ENCODE measurements around the gene PCCA. TPM values are rescaled to one million over a fixed set of nuclear protein-coding genes. Genes with fewer than 3 reads are reported as not detected.
A peak's percentile ranks its signal among the peaks of the same experiment; 100 is the strongest.
"Not testable (repeated sequence)": the region's sequence is repeated elsewhere in the genome, so short reads cannot be mapped to it uniquely, and the experiment has no call there.

Gene PCCA
- total and polyA plus RNA-seq, 4 experiments from 2014 or later = 4.4 to 9.7 (median 7.4) TPM

- H3K27ac ChIP-seq (ENCODE audit: low read depth, low read length); H3K27me3 ChIP-seq (ENCODE audit: insufficient read depth, low read length); H3K4me1 ChIP-seq (ENCODE audit: insufficient read depth, low read length); intact Hi-C loops (cut with micrococcal nuclease); H3K4me3 ChIP-seq (ENCODE audit: low read length in 2 of 2); H3K27me3 Mint-ChIP-seq; POLR2A ChIA-PET (ENCODE audit: partially characterized antibody); H3K4me1 Mint-ChIP-seq; H3K27ac Mint-ChIP-seq; CTCF ChIA-PET (ENCODE audit: partially characterized antibody); H3K36me3 ChIP-seq (ENCODE audit: insufficient read depth, low read length); H3K9me3 ChIP-seq (ENCODE audit: control insufficient read depth in 1 of 2, low read length in 2 of 2); H3K9me3 Mint-ChIP-seq; DNase-seq; H3K4me3 Mint-ChIP-seq: not testable (repeated sequence)
- H3K36me3 Mint-ChIP-seq = peaks cover 8 to 22% of the 10 kb centered on the region in 2 donors
These were observed 85.6 kb downstream of the PCCA start for GRCh38 chr13:100174455-100174854.

GRCh38 chr13:100175078-100175802, 86.3 kb downstream of the PCCA start:
- H3K4me1 Mint-ChIP-seq = no peaks in the 10 kb centered on the region

GRCh38 chr13:100175803-100176182, 86.9 kb downstream of the PCCA start:
- Histone ChIP-seq H3K27me3 (ENCODE audit: insufficient read depth, low read length) (no peaks in the 10 kb centered on the region), H3K36me3 (ENCODE audit: insufficient read depth, low read length) (no peaks in the 10 kb centered on the region), H3K4me1 (ENCODE audit: insufficient read depth, low read length) (no peaks in the 10 kb centered on the region), H3K4me3 (ENCODE audit: low read length in 2 of 2) (no peak overlapping the region), H3K9me3 (ENCODE audit: control insufficient read depth in 1 of 2, low read length in 2 of 2) (no peaks in the 10 kb centered on the region), H3K27ac (ENCODE audit: low read depth, low read length) (no peak overlapping the region)
- no peak for DNase-seq
- peaks cover 0 to 4% (median 2%) of the 10 kb centered on the region in 4 donors for H3K4me1 Mint-ChIP-seq
- no peak overlapping the region for H3K4me3 Mint-ChIP-seq
- intact Hi-C loops (cut with micrococcal nuclease) = no loop called here
- H3K9me3 Mint-ChIP-seq = peaks cover 0 to 4% (median 0%) of the 10 kb centered on the region in 8 donors
- no peak overlapping the region for H3K27ac Mint-ChIP-seq
- H3K27me3 Mint-ChIP-seq = no peaks in the 10 kb centered on the region
- CTCF ChIA-PET (ENCODE audit: partially characterized antibody) = no interaction called here
- POLR2A ChIA-PET (ENCODE audit: partially characterized antibody) = no interaction called here
- H3K36me3 Mint-ChIP-seq = peaks cover 2 to 14% of the 10 kb centered on the region in 2 donors

More at GRCh38 chr13:100175078-100175802, 86.3 kb downstream of the PCCA start:
- Histone ChIP-seq H3K4me1 (ENCODE audit: insufficient read depth, low read length) (no peaks in the 10 kb centered on the region), H3K9me3 (ENCODE audit: control insufficient read depth in 1 of 2, low read length in 2 of 2) (no peaks in the 10 kb centered on the region), H3K36me3 (ENCODE audit: insufficient read depth, low read length) (no peaks in the 10 kb centered on the region), H3K27me3 (ENCODE audit: insufficient read depth, low read length) (no peaks in the 10 kb centered on the region), H3K27ac (ENCODE audit: low read depth, low read length) (no peak overlapping the region), H3K4me3 (ENCODE audit: low read length in 2 of 2) (no peak overlapping the region)
- H3K4me3 Mint-ChIP-seq = no peak overlapping the region
- H3K27me3 Mint-ChIP-seq = no peaks in the 10 kb centered on the region
- H3K27ac Mint-ChIP-seq = no peak overlapping the region
- ChIA-PET POLR2A (ENCODE audit: partially characterized antibody) (no interaction called here), CTCF (ENCODE audit: partially characterized antibody) (no interaction called here)
- intact Hi-C loops (cut with micrococcal nuclease) = no loop called here
- peaks cover 4 to 18% of the 10 kb centered on the region in 2 donors for H3K36me3 Mint-ChIP-seq
- no peak for DNase-seq
- peaks cover 0 to 4% (median 0%) of the 10 kb centered on the region in 8 donors for H3K9me3 Mint-ChIP-seq

DNA sequence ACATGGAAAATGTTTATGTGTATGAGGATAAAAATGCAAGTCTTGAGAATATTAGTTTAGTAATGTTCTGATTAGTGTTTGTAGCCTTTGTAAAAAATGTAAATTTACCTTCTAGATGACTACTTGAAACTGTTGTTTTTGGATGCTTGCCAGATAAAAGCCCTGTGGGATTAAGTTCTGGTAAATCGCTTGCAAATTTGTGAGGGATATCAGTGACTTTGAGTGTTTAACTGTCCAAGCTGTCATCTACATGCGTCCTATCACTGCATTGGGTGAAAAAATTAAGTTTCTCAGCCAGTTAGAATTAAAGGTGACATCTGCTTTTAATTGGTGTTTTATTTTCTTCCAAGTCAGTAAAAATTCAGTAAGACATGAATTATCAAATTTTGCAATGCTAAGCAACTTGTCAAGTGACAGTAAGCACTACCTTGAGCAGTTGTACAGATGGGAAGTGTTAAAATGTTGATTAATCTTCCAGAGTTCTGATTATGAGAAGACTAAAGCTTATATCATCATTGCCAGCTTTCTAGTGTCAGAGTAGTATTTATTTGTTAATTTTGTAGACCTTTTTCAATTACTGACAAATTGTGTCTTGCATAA, 88.0 kb downstream of the PCCA start:
- H3K27me3 ChIP-seq (ENCODE audit: insufficient read depth, low read length) = no peaks in the 10 kb centered on the region
- no peak overlapping the region for H3K27ac Mint-ChIP-seq
- H3K36me3 ChIP-seq (ENCODE audit: insufficient read depth, low read length) = no peaks in the 10 kb centered on the region
- H3K9me3 Mint-ChIP-seq = peaks cover 0 to 4% (median 0%) of the 10 kb centered on the region in 8 donors
- H3K36me3 Mint-ChIP-seq = peaks cover 2 to 14% of the 10 kb centered on the region in 2 donors
- no peaks in the 10 kb centered on the region for H3K9me3 ChIP-seq (ENCODE audit: control insufficient read depth in 1 of 2, low read length in 2 of 2)
- no peaks in the 10 kb centered on the region for H3K27me3 Mint-ChIP-seq
- peaks cover 1 to 8% (median 4%) of the 10 kb centered on the region in 4 donors for H3K4me1 Mint-ChIP-seq
- CTCF ChIA-PET (ENCODE audit: partially characterized antibody) = no interaction called here
- no peaks in the 10 kb centered on the region for H3K4me1 ChIP-seq (ENCODE audit: insufficient read depth, low read length)
- no peak for DNase-seq
- no peak overlapping the region for H3K4me3 Mint-ChIP-seq
- no peak overlapping the region for H3K4me3 ChIP-seq (ENCODE audit: low read length in 2 of 2)
- POLR2A ChIA-PET (ENCODE audit: partially characterized antibody) = no interaction called here
- no peak overlapping the region for H3K27ac ChIP-seq (ENCODE audit: low read depth, low read length)
- intact Hi-C loops (cut with micrococcal nuclease) = no loop called here

DNA sequence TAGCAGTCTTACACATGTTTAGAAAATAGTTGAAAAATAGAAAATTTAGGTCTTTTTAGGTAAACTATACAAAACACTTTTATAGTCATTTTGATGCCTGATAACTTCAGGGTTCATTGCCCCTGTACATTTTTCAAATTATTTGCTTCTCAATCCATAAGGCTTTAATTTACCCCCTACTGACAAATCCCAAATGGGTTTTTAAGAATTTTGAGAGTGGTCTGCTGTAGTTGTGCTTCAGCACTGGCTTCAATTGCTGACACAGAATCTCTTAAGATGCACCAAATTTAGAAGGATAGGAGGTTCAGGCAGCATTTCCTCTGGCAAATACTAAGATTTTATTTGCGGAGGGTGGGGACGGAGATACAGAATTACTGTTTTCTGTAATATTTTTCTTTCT, 89.4 kb downstream of the PCCA start:
- H3K27me3 ChIP-seq (ENCODE audit: insufficient read depth, low read length) = no peaks in the 10 kb centered on the region
- no peaks in the 10 kb centered on the region for H3K36me3 ChIP-seq (ENCODE audit: insufficient read depth, low read length)
- no peak overlapping the region for H3K27ac ChIP-seq (ENCODE audit: low read depth, low read length)
- Mint-ChIP-seq H3K4me1 (peaks cover 11 to 19% (median 16%) of the 10 kb centered on the region in 4 donors), H3K27me3 (no peaks in the 10 kb centered on the region), H3K36me3 (peaks cover 0 to 5% of the 10 kb centered on the region in 2 donors), H3K4me3 (no peak overlapping the region), H3K9me3 (peaks cover 0 to 2% (median 0%) of the 10 kb centered on the region in 8 donors), H3K27ac (no peak overlapping the region)
- CTCF ChIA-PET (ENCODE audit: partially characterized antibody) = no interaction called here
- peaks cover 11% of the 10 kb centered on the region for H3K4me1 ChIP-seq (ENCODE audit: insufficient read depth, low read length)
- H3K9me3 ChIP-seq (ENCODE audit: control insufficient read depth in 1 of 2, low read length in 2 of 2) = no peaks in the 10 kb centered on the region
- no peak for DNase-seq
- intact Hi-C loops (cut with micrococcal nuclease) = no loop called here
- H3K4me3 ChIP-seq (ENCODE audit: low read length in 2 of 2) = no peak overlapping the region
- POLR2A ChIA-PET (ENCODE audit: partially characterized antibody) = no interaction called here

DNA sequence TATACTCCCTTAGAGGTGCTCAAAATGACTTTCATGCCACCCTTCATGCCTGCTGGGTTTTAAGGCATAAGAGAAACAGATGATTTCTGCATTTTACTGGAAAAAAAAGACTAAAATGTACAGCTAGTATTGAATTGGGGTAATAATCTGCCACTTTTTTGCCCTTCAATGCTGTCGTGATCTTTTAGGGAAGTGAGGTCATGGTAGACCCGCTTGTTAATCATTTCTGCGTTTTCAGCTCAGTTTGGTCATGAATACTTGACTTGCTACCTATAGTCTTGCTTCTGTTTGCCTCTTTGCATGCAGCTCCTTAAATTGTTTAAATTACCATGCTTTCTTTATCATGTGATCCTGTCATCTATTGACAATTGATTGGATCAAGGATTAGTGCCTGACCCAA, 90.4 kb downstream of the PCCA start:
- H3K27ac Mint-ChIP-seq = no peak overlapping the region
- H3K27me3 Mint-ChIP-seq = no peaks in the 10 kb centered on the region
- no peak overlapping the region for H3K4me3 Mint-ChIP-seq
- no peak for DNase-seq
- Histone ChIP-seq H3K4me3 (ENCODE audit: low read length in 2 of 2) (no peak overlapping the region), H3K9me3 (ENCODE audit: control insufficient read depth in 1 of 2, low read length in 2 of 2) (no peaks in the 10 kb centered on the region), H3K36me3 (ENCODE audit: insufficient read depth, low read length) (no peaks in the 10 kb centered on the region), H3K27me3 (ENCODE audit: insufficient read depth, low read length) (no peaks in the 10 kb centered on the region), H3K27ac (ENCODE audit: low read depth, low read length) (no peak overlapping the region), H3K4me1 (ENCODE audit: insufficient read depth, low read length) (peaks cover 21% of the 10 kb centered on the region)
- no peaks in the 10 kb centered on the region for H3K36me3 Mint-ChIP-seq
- intact Hi-C loops (cut with micrococcal nuclease) = no loop called here
- peaks cover 0 to 3% (median 0%) of the 10 kb centered on the region in 8 donors for H3K9me3 Mint-ChIP-seq
- POLR2A ChIA-PET (ENCODE audit: partially characterized antibody) = no interaction called here
- CTCF ChIA-PET (ENCODE audit: partially characterized antibody) = no interaction called here
- H3K4me1 Mint-ChIP-seq = peaks cover 16 to 28% (median 21%) of the 10 kb centered on the region in 4 donors

DNA sequence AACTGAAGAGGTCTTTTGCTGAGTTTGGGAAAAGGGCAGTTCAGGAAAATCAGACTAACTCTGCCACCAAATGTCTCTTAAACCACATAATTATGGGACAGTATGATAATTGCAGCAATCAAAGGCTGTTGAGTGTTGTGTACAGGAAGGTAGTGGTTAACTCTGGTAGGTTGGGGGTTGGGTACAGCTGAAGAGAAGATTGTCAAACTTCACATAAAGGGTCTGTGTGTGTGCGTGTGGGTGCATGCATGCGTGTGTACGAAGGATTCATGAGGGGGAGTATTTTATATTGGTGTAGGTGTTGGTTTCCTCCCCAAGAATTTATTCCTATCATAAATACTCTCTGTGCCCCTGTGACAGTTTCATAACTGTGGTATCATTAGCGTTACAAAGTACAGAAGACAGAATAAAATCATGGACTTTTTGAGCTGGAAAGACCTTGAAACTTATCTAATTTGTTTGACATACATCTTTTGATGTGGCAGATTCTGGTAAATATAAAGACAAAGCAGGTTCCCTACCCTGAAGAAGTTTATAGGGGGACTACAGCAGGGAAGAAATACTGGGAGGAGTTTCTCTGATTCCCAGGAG, 94.1 kb downstream of the PCCA start:
- Mint-ChIP-seq H3K4me1 (peaks cover 16 to 28% (median 21%) of the 10 kb centered on the region in 4 donors), H3K36me3 (peaks cover 0 to 1% of the 10 kb centered on the region in 2 donors), H3K27me3 (no peaks in the 10 kb centered on the region), H3K9me3 (peaks cover 0 to 3% (median 0%) of the 10 kb centered on the region in 8 donors), H3K27ac (peak overlapping the region in 5 of 7 donors; percentile 5 to 72 (median 49)), H3K4me3 (peak overlapping the region in 5 of 8 donors; percentile 5 to 59 (median 30))
- Histone ChIP-seq H3K4me3 (ENCODE audit: low read length in 2 of 2) (no peak overlapping the region), H3K9me3 (ENCODE audit: control insufficient read depth in 1 of 2, low read length in 2 of 2) (no peaks in the 10 kb centered on the region), H3K36me3 (ENCODE audit: insufficient read depth, low read length) (no peaks in the 10 kb centered on the region), H3K27ac (ENCODE audit: low read depth, low read length) (no peak overlapping the region), H3K27me3 (ENCODE audit: insufficient read depth, low read length) (no peaks in the 10 kb centered on the region), H3K4me1 (ENCODE audit: insufficient read depth, low read length) (peaks cover 24% of the 10 kb centered on the region)
- intact Hi-C loops (cut with micrococcal nuclease) = no loop called here
- no peak for DNase-seq
- CTCF ChIA-PET (ENCODE audit: partially characterized antibody) = no interaction called here
- POLR2A ChIA-PET (ENCODE audit: partially characterized antibody) = interaction anchor here (1.0 kb wide), 1 partner anchor 13 kb away, joined by 3 read pairs; no protein-coding TSS in a partner anchor
